ENCODE data around the gene LSP1. TPM values are rescaled to one million over a fixed set of nuclear protein-coding genes. Genes with fewer than 3 reads are reported as not detected.
A peak's percentile ranks its signal among the peaks of the same experiment; 100 is the strongest.

Gene LSP1
- total and polyA plus RNA-seq, 2 of the 4 experiments (the other 2 are of a cell fraction) = not detected

DNA sequence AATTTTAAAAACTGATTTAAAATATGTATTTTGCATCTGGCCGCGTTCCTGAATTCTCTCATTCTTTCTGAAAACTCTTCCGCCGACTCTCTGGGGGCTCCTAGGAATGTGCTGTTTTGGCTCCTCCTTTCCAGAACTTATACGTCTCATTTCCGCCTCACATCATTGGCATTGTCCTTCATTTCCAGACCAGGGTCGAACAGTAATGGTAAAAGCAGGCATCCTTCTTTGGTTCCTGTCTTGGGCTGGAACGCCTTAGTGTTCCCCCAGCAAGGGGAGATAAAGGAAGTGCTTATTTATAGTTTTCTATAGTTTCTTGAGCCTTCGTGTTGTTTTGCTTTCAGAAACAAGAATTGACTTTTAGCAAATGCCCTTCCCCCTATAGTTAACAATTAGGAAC, 55.7 kb downstream of the LSP1 start:
- no peak overlapping the region for H3K4me3 ChIP-seq (ENCODE audit: insufficient read depth, low read depth, low read length)
- dilution Hi-C loops (cut with HindIII; ENCODE audit: low sequenced_read_pairs, unreplicated experiment) = no loop called here
- POLR2A ChIA-PET (ENCODE audit: unreplicated experiment) = no interaction called here

More for the DNA sequence above, 55.7 kb downstream of the LSP1 start:
- H3K9me3 ChIP-seq (ENCODE audit: control insufficient read depth, insufficient read depth, low read length) = no peaks in the 10 kb centered on the region
- no peaks in the 10 kb centered on the region for H3K9me1 ChIP-seq (ENCODE audit: insufficient read depth, low read length)
- BruUV-seq (replicated peaks) = no TSS peak
- H2BK5ac ChIP-seq (ENCODE audit: low read depth, low read length, poor library complexity, severe bottlenecking) = no peak overlapping the region
- no peaks in the 10 kb centered on the region for H4K20me1 ChIP-seq (ENCODE audit: insufficient read depth, low read length)
- H3K23ac ChIP-seq (ENCODE audit: low read depth, low read length) = no peak overlapping the region
- no peak overlapping the region for H3K56ac ChIP-seq (ENCODE audit: extremely low read depth, insufficient read depth, low read length)
- H3K4me2 ChIP-seq (ENCODE audit: low read depth, low read length) = peak overlapping the region; percentile 25; the same call in 1 of the 2 replicates
- DNase-seq (no peak), ATAC-seq (ENCODE audit: low read depth) (peak; percentile 27; the same call in 1 of the 2 replicates)
- no peaks in the 10 kb centered on the region for H3K79me1 ChIP-seq (ENCODE audit: low read depth in 1 of 2, low read length in 2 of 2)
- H3K27me3 ChIP-seq (ENCODE audit: control insufficient read depth, insufficient read depth, low read length) = peaks cover 23% of the 10 kb centered on the region
- no peak overlapping the region for H4K91ac ChIP-seq (ENCODE audit: insufficient read depth, low read depth, low read length)
- H3K4me1 ChIP-seq (ENCODE audit: control insufficient read depth, insufficient read depth, low read length) = no peaks in the 10 kb centered on the region
- no peak for TF ChIP-seq SMC3 (IDR thresholded peaks at IDR 0.05; ENCODE audit: low read depth, low read length)
- TF ChIP-seq, protein P1, sequence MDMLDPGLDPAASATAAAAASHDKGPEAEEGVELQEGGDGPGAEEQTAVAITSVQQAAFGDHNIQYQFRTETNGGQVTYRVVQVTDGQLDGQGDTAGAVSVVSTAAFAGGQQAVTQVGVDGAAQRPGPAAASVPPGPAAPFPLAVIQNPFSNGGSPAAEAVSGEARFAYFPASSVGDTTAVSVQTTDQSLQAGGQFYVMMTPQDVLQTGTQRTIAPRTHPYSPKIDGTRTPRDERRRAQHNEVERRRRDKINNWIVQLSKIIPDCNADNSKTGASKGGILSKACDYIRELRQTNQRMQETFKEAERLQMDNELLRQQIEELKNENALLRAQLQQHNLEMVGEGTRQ (IDR thresholded peaks at IDR 0.05; ENCODE audit: low read depth, low read length) = no peak
- TF ChIP-seq CHD1 (IDR thresholded peaks at IDR 0.05; ENCODE audit: low read depth, low read length) = no peak
- no peak for TF ChIP-seq CEBPB (IDR thresholded peaks at IDR 0.05; ENCODE audit: low read depth, low read length)
- TF ChIP-seq RFX5 (IDR thresholded peaks at IDR 0.05; ENCODE audit: low read depth, low read length) = no peak
- no peak for TF ChIP-seq BHLHE40 (IDR thresholded peaks at IDR 0.05; ENCODE audit: low read depth, low read length)
- TF ChIP-seq POLR2A (IDR thresholded peaks at IDR 0.05; ENCODE audit: low read depth, low read length) = no peak
- no peak for TF ChIP-seq FOS (IDR thresholded peaks at IDR 0.05; ENCODE audit: low read depth, low read length)
- TF ChIP-seq MAZ (IDR thresholded peaks at IDR 0.05; ENCODE audit: borderline replicate concordance, low read depth, low read length) = no peak
- TF ChIP-seq RCOR1 (IDR thresholded peaks at IDR 0.05; ENCODE audit: insufficient replicate concordance, low read length) = no peak
- TF ChIP-seq, protein P2, sequence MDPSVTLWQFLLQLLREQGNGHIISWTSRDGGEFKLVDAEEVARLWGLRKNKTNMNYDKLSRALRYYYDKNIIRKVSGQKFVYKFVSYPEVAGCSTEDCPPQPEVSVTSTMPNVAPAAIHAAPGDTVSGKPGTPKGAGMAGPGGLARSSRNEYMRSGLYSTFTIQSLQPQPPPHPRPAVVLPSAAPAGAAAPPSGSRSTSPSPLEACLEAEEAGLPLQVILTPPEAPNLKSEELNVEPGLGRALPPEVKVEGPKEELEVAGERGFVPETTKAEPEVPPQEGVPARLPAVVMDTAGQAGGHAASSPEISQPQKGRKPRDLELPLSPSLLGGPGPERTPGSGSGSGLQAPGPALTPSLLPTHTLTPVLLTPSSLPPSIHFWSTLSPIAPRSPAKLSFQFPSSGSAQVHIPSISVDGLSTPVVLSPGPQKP (IDR thresholded peaks at IDR 0.05; ENCODE audit: borderline replicate concordance, low read depth, low read length) = no peak
- TF ChIP-seq, protein P3, sequence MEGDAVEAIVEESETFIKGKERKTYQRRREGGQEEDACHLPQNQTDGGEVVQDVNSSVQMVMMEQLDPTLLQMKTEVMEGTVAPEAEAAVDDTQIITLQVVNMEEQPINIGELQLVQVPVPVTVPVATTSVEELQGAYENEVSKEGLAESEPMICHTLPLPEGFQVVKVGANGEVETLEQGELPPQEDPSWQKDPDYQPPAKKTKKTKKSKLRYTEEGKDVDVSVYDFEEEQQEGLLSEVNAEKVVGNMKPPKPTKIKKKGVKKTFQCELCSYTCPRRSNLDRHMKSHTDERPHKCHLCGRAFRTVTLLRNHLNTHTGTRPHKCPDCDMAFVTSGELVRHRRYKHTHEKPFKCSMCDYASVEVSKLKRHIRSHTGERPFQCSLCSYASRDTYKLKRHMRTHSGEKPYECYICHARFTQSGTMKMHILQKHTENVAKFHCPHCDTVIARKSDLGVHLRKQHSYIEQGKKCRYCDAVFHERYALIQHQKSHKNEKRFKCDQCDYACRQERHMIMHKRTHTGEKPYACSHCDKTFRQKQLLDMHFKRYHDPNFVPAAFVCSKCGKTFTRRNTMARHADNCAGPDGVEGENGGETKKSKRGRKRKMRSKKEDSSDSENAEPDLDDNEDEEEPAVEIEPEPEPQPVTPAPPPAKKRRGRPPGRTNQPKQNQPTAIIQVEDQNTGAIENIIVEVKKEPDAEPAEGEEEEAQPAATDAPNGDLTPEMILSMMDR (conservative IDR thresholded peaks at IDR 0.05; ENCODE audit: low read depth, low read length) = no peak
- no peak for TF ChIP-seq MAFK (IDR thresholded peaks at IDR 0.05; ENCODE audit: low read depth, low read length)
- H3K9ac ChIP-seq (ENCODE audit: low read depth, low read length) = no peak overlapping the region
- H2BK15ac ChIP-seq (ENCODE audit: low read depth, low read length) = no peak overlapping the region; the same call in 2 of the 3 replicates
- in situ Hi-C loops (cut with MboI; ENCODE audit: low sequenced_read_pairs) (no loop called here), intact Hi-C loops (cut with micrococcal nuclease) (no loop called here)
- H2BK120ac ChIP-seq (ENCODE audit: low read depth, low read length) = no peak overlapping the region
- no peak overlapping the region for H2AFZ ChIP-seq (replicated peaks; ENCODE audit: low read length, poor library complexity)
- H3K4ac ChIP-seq (ENCODE audit: low read depth, low read length) = no peak overlapping the region
- no peak overlapping the region for H3K27ac ChIP-seq (ENCODE audit: insufficient read depth, low read length)
- H3K14ac ChIP-seq (replicated peaks; ENCODE audit: low read depth, low read length) = no peak overlapping the region
- H2AK5ac ChIP-seq (ENCODE audit: low read depth, low read length) = no peak overlapping the region
- no peak overlapping the region for H2AK9ac ChIP-seq (replicated peaks; ENCODE audit: low read depth, low read length, poor library complexity)
- H4K8ac ChIP-seq (ENCODE audit: low read depth in 2 of 2, low read length in 2 of 2) = no peak overlapping the region
- no peaks in the 10 kb centered on the region for H3K36me3 ChIP-seq (ENCODE audit: control insufficient read depth, insufficient read depth, low read length)
- no peak overlapping the region; the same call in 1 of the 2 replicates for H3K18ac ChIP-seq (ENCODE audit: low read depth, low read length)
- no peak overlapping the region for H2BK20ac ChIP-seq (ENCODE audit: low read depth, low read length)
- no peak overlapping the region for H4K5ac ChIP-seq (ENCODE audit: low read depth, low read length)
- CTCF ChIA-PET = no interaction called here
- no CpG with 5 or more reads among the region's 9 CpGs for WGBS, 2 experiments (ENCODE audit: extremely low coverage in 2 of 2, insufficient read length in 1 of 2)
